Testis (tissue), 2 donors: ENCODE measurements around the gene UCP3.

Experiments
- CTCF ChIP-seq, 3 experiments: fragments of 450-650 bp in 2 of 3; fragments of 200-600 bp in 1 of 3; sonication (generic) in 1 of 3; IDR thresholded peaks; one replicate each; pipeline ENCODE4 v1.5.1; 2016 to 2019; ENCODE audit warnings: antibody characterized with exemption in 3 of 3, mild to moderate bottlenecking in 2 of 3, moderate library complexity in 1 of 3
- POLR2A ChIP-seq: fragments of 450-650 bp; IDR thresholded peaks from one replicate; pipeline ENCODE4 v1.6.1; 2017; ENCODE audit warnings: antibody characterized with exemption, mild to moderate bottlenecking, moderate library complexity

DNA sequence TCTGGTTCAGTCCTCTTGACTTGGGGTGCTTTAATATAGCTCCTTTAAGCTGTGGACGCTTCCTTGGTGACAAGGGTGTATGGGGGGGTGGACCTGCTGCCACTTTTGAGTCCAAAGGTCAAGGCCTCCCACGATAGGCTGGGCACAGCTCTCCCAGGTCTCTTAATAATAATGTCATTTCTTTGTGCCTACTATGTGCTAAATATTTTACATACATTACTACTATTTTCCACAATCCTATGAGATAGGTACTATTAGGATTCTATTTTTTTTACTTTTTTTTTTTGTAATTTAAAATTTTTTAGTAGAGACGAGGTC lies 304 bp upstream of the UCP3 start:
- no peak for TF ChIP-seq CTCF (IDR thresholded peaks at IDR 0.05)
- TF ChIP-seq POLR2A, result no peak
